ENCODE results near the gene SH2D1A.
A peak's percentile ranks its signal among the peaks of the same experiment; 100 is the strongest.

Gene SH2D1A

DNA sequence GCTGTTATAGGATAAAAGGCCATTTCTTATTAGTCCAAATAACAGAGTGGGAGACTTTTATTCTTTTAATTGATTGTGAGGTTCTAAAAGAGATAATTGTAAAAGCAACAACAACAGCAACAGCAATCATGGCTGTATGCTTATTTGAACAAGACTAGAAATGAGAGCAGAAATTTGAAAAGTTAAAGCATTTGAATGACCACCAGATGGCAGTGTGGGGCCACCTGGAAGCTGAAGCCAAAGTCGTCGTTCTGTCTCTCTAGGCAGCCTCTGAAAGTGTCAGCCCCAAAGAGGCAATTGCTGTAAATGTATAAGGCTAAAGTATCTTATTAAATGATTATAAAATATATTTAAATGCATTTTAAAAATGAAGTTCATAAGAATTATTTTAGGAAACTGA lies 42.2 kb downstream of the SH2D1A start:
- Histone ChIP-seq H3K4me1 (ENCODE audit: insufficient read depth, insufficient read length) (no peaks in the 10 kb centered on the region), H3K36me3 (ENCODE audit: insufficient read depth, insufficient read length, low read length) (no peaks in the 10 kb centered on the region), H3K27me3 (ENCODE audit: insufficient read depth, insufficient read length) (no peaks in the 10 kb centered on the region), H3K9me3 (ENCODE audit: insufficient read depth, low read length) (no peaks in the 10 kb centered on the region), H3K9ac (ENCODE audit: insufficient read length, low read depth) (no peak overlapping the region), H3K4me3 (ENCODE audit: insufficient read length, low read depth) (no peak overlapping the region)
- TF ChIP-seq YY1 (IDR thresholded peaks at IDR 0.05; ENCODE audit: insufficient read depth, insufficient read length) (no peak), ZNF274 (IDR thresholded peaks at IDR 0.05; ENCODE audit: low read depth, low read length) (no peak), SUZ12 (IDR thresholded peaks at IDR 0.05; ENCODE audit: extremely low read depth, insufficient read depth, insufficient read length) (no peak)
- DNase-seq (ENCODE audit: low read depth, low spot score), result peak; percentile 18

DNA sequence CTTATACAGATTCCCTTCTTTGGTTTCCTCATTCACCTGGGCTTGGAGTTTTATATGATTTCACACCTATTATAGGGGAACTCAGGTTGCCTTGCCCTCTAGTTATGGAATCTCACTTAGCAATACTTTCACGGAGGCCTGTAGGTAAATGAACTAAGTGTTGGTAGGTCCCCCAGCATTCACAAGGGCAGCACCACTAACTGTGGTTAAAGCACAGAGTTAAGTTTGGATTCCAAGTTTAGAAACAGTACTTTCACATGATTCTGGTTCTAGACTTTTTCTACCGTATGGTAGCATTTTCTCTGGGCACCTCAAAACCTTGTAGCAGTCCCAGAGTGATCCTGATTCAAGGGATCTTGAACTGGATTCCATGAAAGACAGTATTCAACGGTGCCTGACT lies 46.4 kb downstream of the SH2D1A start:
- no peaks in the 10 kb centered on the region for H3K36me3 ChIP-seq (ENCODE audit: insufficient read depth, insufficient read length, low read length)
- TF ChIP-seq ZNF274 (IDR thresholded peaks at IDR 0.05; ENCODE audit: low read depth, low read length) (no peak), YY1 (IDR thresholded peaks at IDR 0.05; ENCODE audit: insufficient read depth, insufficient read length) (no peak), SUZ12 (IDR thresholded peaks at IDR 0.05; ENCODE audit: extremely low read depth, insufficient read depth, insufficient read length) (no peak)
- H3K9ac ChIP-seq (ENCODE audit: insufficient read length, low read depth), result no peak overlapping the region
- no peaks in the 10 kb centered on the region for H3K4me1 ChIP-seq (ENCODE audit: insufficient read depth, insufficient read length)
- no peaks in the 10 kb centered on the region for H3K9me3 ChIP-seq (ENCODE audit: insufficient read depth, low read length)
- no peak overlapping the region for H3K4me3 ChIP-seq (ENCODE audit: insufficient read length, low read depth)
- no peaks in the 10 kb centered on the region for H3K27me3 ChIP-seq (ENCODE audit: insufficient read depth, insufficient read length)
- DNase-seq (ENCODE audit: low read depth, low spot score), result no peak

DNA sequence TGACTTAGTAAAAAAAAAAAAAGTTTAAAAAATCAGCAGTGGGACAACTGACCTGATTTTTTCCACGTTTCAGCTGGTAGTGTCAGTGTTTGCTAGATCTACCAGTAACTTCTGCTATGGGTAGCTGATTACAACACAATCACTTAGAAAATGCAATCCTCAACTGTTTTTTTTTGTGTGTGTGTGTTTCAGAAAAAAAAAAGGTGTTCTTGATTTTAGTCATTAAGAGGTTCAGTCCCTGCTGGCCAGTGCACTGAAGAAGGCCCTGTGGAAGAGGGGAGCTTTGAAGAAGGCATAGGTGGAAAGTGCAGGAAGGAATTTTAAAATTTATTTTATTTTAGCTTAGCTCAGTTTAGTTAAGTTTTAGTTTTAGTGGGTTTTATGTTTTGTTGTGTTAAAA lies 46.9 kb downstream of the SH2D1A start:
- Histone ChIP-seq H3K27me3 (ENCODE audit: insufficient read depth, insufficient read length) (no peaks in the 10 kb centered on the region), H3K36me3 (ENCODE audit: insufficient read depth, insufficient read length, low read length) (no peaks in the 10 kb centered on the region), H3K9ac (ENCODE audit: insufficient read length, low read depth) (no peak overlapping the region), H3K4me3 (ENCODE audit: insufficient read length, low read depth) (no peak overlapping the region), H3K4me1 (ENCODE audit: insufficient read depth, insufficient read length) (no peaks in the 10 kb centered on the region), H3K9me3 (ENCODE audit: insufficient read depth, low read length) (no peaks in the 10 kb centered on the region)
- TF ChIP-seq SUZ12 (IDR thresholded peaks at IDR 0.05; ENCODE audit: extremely low read depth, insufficient read depth, insufficient read length) (no peak), ZNF274 (IDR thresholded peaks at IDR 0.05; ENCODE audit: low read depth, low read length) (no peak), YY1 (IDR thresholded peaks at IDR 0.05; ENCODE audit: insufficient read depth, insufficient read length) (no peak)
- no peak for DNase-seq (ENCODE audit: low read depth, low spot score)

DNA sequence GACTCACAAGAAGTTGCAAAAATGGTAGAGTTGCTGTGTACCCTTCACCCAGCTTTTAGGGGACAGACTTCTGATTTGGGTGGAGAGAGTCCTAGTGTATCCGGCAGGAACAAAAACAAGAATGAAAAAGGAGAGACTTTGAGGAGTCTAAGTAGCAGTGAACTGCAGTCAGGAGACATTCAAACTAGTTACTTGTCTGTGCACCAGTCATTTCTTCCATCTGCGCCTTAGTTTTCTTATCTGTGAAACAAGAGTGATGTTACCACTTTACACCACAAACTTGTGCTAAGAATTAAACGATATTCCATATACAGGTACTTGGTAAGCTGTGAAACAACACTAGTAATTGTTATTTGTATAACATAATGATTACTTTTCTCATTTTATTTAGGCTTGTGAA lies 47.3 kb downstream of the SH2D1A start:
- Histone ChIP-seq H3K36me3 (ENCODE audit: insufficient read depth, insufficient read length, low read length) (no peaks in the 10 kb centered on the region), H3K9ac (ENCODE audit: insufficient read length, low read depth) (no peak overlapping the region), H3K9me3 (ENCODE audit: insufficient read depth, low read length) (no peaks in the 10 kb centered on the region), H3K4me1 (ENCODE audit: insufficient read depth, insufficient read length) (no peaks in the 10 kb centered on the region), H3K4me3 (ENCODE audit: insufficient read length, low read depth) (no peak overlapping the region), H3K27me3 (ENCODE audit: insufficient read depth, insufficient read length) (no peaks in the 10 kb centered on the region)
- no peak for TF ChIP-seq ZNF274 (IDR thresholded peaks at IDR 0.05; ENCODE audit: low read depth, low read length)
- no peak for TF ChIP-seq SUZ12 (IDR thresholded peaks at IDR 0.05; ENCODE audit: extremely low read depth, insufficient read depth, insufficient read length)
- TF ChIP-seq YY1 (IDR thresholded peaks at IDR 0.05; ENCODE audit: insufficient read depth, insufficient read length), result no peak
- DNase-seq (ENCODE audit: low read depth, low spot score), result no peak

DNA sequence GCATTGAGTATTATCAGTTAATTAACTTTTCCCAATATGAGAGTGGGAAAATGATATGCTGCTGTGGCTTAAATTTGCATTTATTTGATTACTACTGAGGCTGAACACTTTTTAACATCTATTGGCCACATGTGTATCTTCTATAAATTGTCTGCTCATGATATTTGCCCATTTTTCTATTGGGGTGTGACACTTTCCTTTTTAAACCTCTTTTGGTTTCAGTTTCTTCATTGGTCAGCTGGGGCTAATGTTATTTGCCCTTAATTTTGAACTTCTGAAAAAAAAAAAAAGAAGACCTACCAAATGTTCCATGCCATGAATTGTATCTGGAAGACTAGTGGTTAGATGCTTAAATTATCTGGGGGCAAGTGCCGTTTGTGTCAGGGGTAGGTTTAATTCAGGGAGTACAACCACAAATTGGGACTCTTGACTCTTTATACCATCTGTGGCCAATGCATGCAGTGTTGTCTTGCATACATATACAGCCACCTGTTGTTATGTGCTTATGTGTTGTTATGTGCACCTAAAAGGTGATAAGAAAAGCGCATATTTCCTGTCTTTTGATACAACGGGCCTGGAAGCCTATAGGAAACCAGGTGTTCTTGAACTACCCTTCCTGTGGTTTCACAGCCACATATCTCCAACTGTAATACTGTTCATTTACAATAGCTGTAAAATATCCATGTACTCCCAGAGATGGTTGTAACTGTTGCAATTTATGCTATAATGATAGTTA lies 49.0 kb downstream of the SH2D1A start:
- TF ChIP-seq YY1 (IDR thresholded peaks at IDR 0.05; ENCODE audit: insufficient read depth, insufficient read length), result no peak
- no peak for TF ChIP-seq ZNF274 (IDR thresholded peaks at IDR 0.05; ENCODE audit: low read depth, low read length)
- H3K36me3 ChIP-seq (ENCODE audit: insufficient read depth, insufficient read length, low read length), result no peaks in the 10 kb centered on the region
- no peak overlapping the region for H3K4me3 ChIP-seq (ENCODE audit: insufficient read length, low read depth)
- no peaks in the 10 kb centered on the region for H3K9me3 ChIP-seq (ENCODE audit: insufficient read depth, low read length)
- no peak for DNase-seq (ENCODE audit: low read depth, low spot score)
- no peaks in the 10 kb centered on the region for H3K4me1 ChIP-seq (ENCODE audit: insufficient read depth, insufficient read length)
- no peak overlapping the region for H3K9ac ChIP-seq (ENCODE audit: insufficient read length, low read depth)
- H3K27me3 ChIP-seq (ENCODE audit: insufficient read depth, insufficient read length), result no peaks in the 10 kb centered on the region

DNA sequence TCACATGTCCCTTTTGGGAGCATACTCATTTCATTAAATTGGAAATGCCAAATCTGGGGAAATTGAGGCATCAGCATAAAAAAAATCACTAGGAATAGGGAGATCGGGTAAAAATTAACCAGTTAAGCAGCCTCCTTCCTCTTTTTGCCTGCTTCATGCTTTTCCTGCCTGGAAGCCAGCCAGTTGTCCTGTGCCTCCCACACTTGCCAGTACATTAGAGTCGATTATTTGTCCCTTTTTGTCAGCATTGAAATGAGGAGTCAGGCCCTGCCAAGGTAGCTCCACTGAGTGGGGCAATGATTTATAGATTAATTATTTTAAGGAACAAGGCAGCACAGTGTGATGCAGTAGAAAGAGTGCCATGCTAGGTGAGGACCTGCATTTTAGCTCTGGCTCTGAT lies 55.3 kb downstream of the SH2D1A start:
- Histone ChIP-seq H3K4me1 (ENCODE audit: insufficient read depth, insufficient read length) (no peaks in the 10 kb centered on the region), H3K27me3 (ENCODE audit: insufficient read depth, insufficient read length) (no peaks in the 10 kb centered on the region), H3K9ac (ENCODE audit: insufficient read length, low read depth) (no peak overlapping the region), H3K9me3 (ENCODE audit: insufficient read depth, low read length) (no peaks in the 10 kb centered on the region), H3K36me3 (ENCODE audit: insufficient read depth, insufficient read length, low read length) (no peaks in the 10 kb centered on the region), H3K4me3 (ENCODE audit: insufficient read length, low read depth) (no peak overlapping the region)
- no peak for DNase-seq (ENCODE audit: low read depth, low spot score)
- TF ChIP-seq ZNF274 (IDR thresholded peaks at IDR 0.05; ENCODE audit: low read depth, low read length) (no peak), YY1 (IDR thresholded peaks at IDR 0.05; ENCODE audit: insufficient read depth, insufficient read length) (no peak), SUZ12 (IDR thresholded peaks at IDR 0.05; ENCODE audit: extremely low read depth, insufficient read depth, insufficient read length) (no peak)

DNA sequence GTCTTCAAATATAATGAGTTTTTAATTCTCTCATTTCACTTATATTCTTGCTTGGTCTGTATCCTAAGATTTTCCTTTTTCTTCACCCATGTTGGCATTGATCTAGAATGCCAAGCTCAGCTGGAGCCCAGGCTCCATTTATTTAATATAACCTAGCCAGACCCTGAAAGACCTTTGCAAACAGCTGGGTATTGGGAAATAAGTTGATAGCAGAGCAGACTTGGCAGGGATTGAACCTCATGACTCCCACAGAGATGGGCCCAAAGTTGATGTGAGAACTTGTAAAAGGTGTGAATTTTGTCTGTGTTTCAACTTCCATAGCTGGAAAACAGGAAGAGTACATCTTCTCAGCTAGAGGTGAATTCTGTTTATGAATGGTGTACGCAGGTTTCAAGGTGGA lies 59.5 kb downstream of the SH2D1A start:
- no peak overlapping the region for H3K9ac ChIP-seq (ENCODE audit: insufficient read length, low read depth)
- TF ChIP-seq ZNF274 (IDR thresholded peaks at IDR 0.05; ENCODE audit: low read depth, low read length), result no peak
- TF ChIP-seq YY1 (IDR thresholded peaks at IDR 0.05; ENCODE audit: insufficient read depth, insufficient read length), result no peak
- no peak for TF ChIP-seq SUZ12 (IDR thresholded peaks at IDR 0.05; ENCODE audit: extremely low read depth, insufficient read depth, insufficient read length)
- no peaks in the 10 kb centered on the region for H3K4me1 ChIP-seq (ENCODE audit: insufficient read depth, insufficient read length)
- H3K4me3 ChIP-seq (ENCODE audit: insufficient read length, low read depth), result no peak overlapping the region
- DNase-seq (ENCODE audit: low read depth, low spot score), result no peak
- no peaks in the 10 kb centered on the region for H3K36me3 ChIP-seq (ENCODE audit: insufficient read depth, insufficient read length, low read length)
- no peaks in the 10 kb centered on the region for H3K27me3 ChIP-seq (ENCODE audit: insufficient read depth, insufficient read length)
- no peaks in the 10 kb centered on the region for H3K9me3 ChIP-seq (ENCODE audit: insufficient read depth, low read length)
